Erythroblast (primary cell): ENCODE measurements around the gene BIRC2.

Source experiments
- GATA1 ChIP-seq: IDR thresholded peaks from 2 replicates; pipeline ENCODE4 v1.6.1; 2011; ENCODE audit warnings: low read depth, mild to moderate bottlenecking, control low read depth, low read length, moderate library complexity
- POLR2A ChIP-seq: IDR thresholded peaks from 2 replicates; pipeline ENCODE4 v1.6.1; 2011; ENCODE audit warnings: mild to moderate bottlenecking, low read length

DNA sequence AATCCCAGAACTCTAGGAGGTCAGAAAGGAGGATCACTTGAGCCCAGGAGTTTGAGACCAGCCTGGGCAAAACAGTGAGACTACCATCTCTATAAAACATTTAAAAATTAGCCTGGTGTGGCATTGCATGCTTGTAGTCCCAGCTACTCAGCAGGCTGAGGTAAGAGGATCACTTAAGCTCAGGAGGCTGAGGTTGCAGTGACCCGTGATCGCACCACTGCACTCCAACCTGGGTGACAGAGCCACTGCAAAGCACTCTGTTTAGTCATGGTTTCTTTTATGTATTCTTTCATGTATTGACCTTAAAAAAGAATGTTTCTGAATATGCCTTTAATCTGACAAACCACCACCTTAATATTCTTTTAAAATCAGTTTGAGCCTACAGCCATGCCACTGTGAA lies 52.2 kb downstream of the BIRC2 start:
- TF ChIP-seq POLR2A: no peak
- no peak for TF ChIP-seq GATA1
